Measurements from ENCODE around the gene HOXA10.

Gene HOXA10

GRCh38 chr7:27166531-27167505 lies 7.3 kb downstream of the HOXA10 start:
- no peak for DNase-seq (ENCODE audit: low read depth in 2 of 2)

DNA sequence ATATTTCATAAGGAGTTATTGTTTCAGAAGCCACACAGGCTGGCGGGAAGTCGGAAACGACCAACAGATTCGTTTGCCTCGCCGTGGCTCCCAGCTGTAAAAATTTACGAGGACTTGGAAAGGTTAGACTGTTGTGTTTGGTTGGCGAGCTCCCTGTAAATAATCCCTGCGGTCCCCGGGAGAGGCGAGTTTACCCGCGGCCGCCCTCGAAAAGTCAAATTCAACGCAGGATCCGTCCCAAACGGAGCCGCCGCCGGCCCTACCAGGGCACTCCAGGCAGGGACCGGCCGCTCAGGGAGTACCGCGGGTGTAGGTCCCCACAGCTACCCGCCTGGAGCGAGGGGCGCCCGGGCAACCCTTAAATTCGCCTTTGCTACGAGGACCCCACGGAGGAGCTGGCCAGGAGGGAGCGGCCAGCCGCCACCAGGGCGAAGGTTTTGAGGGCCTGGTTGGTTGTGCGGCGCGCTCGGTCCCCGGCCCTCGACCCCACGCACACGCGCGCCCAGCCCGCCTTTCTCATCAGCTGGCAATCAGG lies 8.1 kb downstream of the HOXA10 start:
- no peak for DNase-seq (ENCODE audit: low read depth in 2 of 2)

DNA sequence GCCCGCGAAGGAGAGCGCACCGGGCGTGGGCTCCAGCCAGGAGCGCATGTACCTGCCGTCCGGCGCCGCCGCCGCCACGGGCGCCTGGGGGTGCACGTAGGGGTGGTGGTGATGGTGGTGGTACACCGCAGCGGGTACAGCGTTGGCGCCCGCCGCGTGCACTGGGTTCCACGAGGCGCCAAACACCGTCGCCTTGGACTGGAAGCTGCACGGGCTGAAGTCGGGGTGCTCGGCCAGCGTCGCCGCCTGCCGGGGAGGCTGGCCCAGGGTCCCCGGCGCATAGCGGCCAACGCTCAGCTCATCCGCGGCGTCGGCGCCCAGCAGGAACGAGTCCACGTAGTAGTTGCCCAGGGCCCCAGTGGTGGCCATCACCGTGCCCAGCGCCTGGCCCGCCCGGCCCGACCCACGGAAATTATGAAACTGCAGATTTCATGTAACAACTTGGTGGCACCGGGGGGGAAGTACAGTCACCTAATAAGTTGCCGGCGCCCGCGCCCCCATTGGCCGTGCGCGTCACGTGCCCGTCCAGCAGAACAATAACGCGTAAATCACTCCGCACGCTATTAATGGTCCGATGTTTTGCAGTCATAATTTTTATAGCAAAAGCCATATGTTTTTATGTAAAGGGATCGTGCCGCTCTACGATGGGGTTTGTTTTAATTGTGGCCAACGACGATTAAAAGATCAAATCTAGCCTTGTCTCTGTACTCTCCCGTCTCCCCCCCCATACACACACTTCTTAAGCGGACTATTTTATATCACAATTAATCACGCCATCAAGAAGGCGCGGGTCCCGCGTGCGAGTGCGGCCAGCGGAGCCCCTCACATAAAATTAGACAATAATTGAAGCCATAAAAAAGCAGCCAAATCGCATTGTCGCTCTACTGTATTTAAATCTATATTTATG lies 8.8 kb downstream of the HOXA10 start, which contains the start of gene HOXA9:
Gene HOXA9 (minus strand): TSS at position 449 of the 907 bp plus-strand sequence. CDS start 80 bp downstream, at position 369.
- DNase-seq (ENCODE audit: low read depth in 2 of 2) = no peak

- no peak for DNase-seq (ENCODE audit: low read depth in 2 of 2)
These were observed 9.6 kb downstream of the HOXA10 start for GRCh38 chr7:27164367-27165088.

DNA sequence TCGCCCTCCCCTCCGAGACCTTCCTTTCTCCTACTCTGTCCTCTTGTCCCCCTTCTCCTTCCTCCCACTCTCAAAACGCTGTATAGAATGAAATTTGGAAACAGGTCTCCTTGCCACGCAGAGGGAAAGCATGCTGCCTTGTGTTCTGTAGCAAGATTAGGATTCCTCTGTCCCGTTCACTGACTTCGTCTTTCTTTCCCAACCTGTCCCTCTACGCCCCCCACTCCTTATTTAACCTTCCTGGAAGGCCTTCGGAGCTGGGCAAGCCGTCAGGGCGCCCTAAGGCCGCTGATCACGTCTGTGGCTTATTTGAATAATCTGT lies 10.1 kb downstream of the HOXA10 start:
- no peak for DNase-seq (ENCODE audit: low read depth in 2 of 2)

DNA sequence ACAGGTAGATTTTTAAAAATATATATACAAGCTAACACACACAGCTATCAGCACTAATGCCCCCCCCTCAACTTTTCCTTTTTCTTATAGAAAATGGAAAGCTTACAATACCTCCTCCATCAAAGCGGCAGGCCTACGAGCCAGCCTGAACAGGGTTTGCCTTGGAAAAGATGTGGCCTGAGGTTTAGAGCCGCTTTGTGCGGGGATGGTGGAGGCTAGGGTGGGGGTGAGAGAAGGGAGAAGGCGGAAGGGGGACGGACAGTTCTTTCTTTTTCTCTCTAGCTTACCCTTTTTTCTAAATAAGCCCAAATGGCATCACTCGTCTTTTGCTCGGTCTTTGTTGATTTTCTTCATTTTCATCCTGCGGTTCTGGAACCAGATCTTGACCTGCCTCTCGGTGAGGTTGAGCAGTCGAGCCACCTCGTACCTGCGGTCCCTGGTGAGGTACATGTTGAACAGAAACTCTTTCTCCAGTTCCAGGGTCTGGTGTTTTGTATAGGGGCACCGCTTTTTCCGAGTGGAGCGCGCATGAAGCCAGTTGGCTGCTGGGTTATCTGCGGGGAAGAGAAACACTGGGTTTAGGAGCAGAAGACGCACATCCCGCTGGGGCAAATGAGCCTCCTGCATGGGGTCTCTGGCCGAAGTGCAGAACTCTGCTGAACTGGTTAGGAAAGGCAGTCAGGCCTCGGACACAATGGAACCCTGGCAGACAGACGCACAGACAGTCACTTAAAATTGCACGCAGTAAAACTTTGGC lies 10.7 kb downstream of the HOXA10 start:
- no peak for DNase-seq (ENCODE audit: low read depth in 2 of 2)

GRCh38 chr7:27162561-27163287 lies 11.4 kb downstream of the HOXA10 start:
- no peak for DNase-seq (ENCODE audit: low read depth in 2 of 2)

GRCh38 chr7:27161721-27162560 lies 12.2 kb downstream of the HOXA10 start:
- no peak for DNase-seq (ENCODE audit: low read depth in 2 of 2)

DNA sequence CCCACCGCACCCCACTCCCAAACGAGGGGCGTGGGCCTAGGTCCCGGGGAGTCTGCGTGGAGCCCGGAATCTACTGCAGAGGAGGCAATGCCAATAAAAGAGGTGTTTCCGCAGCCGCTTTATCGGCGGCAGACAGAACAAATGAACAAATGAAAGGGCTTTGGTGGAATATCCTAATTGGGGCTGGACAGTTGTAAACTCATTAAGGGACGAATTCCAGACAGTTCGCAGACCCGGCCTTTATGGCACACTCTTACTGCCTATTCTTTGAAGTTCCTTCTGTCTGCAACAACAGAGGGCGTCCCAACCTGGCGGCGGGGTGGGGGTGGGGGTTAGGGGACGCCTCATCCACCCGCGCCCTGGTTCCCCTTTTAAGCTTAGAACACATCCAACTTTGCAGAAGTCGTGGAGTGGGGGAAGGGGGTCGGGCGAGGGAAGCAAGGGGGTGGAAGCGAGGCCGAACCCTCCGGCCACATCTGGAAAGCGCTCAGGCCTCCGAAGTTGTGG lies 12.9 kb downstream of the HOXA10 start:
- DNase-seq (ENCODE audit: low read depth in 2 of 2) = no peak

DNA sequence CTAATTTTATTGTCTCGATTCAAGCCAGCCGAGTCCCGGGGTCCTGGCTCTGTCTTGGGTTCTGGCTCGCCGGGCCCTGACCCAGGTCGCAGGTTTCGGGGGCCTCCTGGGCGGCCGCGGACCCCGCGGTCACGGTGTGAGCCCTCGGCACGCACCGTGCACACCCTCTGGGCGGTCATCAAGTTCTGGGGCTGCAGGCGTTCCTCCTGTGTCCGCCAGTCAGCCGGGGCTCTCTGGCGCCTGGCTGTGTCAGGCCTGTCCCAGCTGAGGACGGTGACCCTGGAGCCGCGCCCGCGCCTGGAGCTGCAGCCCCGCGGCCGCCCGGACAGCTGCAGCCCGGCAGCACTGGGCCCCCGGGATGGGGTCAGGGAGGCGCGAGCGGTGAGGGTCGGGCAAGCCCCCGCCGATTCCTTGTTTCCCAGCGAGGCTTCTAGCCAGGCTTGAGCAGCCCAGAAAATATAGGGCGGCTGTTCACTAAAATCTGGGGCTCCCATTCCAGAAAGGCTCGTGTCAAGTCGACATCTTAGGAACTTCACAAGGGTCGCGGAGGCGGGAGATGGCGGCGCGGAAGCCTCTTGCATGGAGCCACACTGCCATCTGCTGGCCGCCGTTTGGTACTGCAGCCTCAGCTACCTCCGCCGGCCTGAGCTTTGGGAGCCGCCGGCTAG lies 13.4 kb downstream of the HOXA10 start:
- DNase-seq (ENCODE audit: low read depth in 2 of 2) = peak; percentile 77 to 78

- DNase-seq (ENCODE audit: low read depth in 2 of 2) = no peak
These were observed 14.0 kb downstream of the HOXA10 start for GRCh38 chr7:27160145-27160545.

DNA sequence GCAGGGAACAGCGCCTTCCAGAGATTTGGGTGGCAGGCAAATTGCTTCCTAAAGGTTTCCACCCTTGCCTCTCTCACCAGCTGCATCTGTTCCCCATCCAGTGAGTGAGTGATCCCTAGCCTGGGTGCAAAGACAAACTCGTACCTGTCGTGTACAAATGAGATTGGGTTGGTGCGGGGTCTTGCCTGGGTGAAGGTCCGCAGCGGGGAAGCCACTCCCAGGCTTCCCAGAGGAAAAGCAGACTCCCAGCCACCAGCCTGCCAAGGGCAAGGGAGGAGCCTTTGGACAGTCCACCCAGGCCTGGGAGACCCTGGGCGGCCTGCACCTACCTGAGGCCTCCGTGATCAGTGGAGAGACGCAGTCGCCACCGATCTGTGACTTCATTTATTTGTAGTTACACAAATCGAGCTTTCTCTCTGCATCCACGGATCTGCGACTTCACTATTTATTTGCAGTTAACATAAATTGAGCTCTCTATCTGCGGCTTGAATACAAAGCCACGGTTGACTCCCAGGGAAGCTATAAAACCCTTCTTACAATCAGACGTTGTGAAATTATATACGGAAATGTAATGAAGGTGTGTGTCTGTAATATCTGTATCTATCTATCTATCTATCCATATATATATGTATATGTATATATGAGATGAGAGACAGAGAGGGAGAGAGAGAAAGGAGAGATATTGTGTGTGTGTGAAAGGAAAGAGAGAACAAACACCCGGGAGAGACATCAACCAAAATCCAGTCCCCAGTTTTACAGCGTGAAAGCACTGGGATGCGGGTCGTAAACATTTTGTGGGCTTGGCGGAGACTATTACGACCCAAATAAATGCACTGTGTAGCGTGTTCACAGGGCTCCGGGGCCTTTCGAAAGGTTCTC lies 14.6 kb downstream of the HOXA10 start:
- DNase-seq (ENCODE audit: low read depth in 2 of 2) = no peak

GRCh38 chr7:27158436-27159265 lies 15.5 kb downstream of the HOXA10 start:
- DNase-seq (ENCODE audit: low read depth in 2 of 2) = no peak

- no peak for DNase-seq (ENCODE audit: low read depth in 2 of 2)
These were observed 16.3 kb downstream of the HOXA10 start for GRCh38 chr7:27157702-27158431.

DNA sequence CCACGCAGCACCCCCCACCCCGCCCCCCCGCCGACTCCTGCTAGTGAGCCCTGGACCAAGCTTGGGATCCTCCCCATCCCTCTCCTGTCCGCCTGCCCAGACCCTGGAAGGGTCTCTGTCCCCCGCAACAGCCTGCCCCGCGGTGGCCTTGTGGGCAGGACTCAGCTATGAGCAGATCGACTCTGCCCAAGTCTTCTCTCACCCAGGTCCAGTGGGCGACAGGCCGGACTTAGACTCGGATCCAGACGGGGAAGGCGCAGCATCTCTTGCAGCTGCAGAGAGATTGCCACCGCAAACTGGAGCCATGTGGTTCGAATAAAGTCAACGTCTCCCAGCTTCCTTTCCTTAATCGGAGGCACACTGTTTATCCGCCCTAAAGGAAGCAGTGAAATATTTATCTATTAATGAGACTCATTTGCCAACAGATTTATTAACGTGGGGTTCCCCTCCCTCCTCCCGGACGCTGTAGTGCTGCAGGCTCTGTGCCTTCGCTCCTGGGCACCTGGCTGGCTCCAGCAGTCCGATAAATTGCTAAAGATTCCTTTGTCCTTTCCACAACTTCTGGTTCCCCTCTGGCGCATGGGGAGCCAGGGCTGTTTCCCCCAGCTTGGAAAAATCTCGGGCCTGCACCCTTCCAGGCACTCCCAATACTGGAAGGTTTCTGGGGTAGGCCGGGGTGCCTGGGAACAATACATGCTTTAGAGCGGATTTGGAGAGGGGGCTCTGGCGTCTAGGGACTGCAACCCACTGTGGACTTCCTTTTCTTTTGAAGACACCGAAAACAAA lies 17.0 kb downstream of the HOXA10 start:
- DNase-seq (ENCODE audit: low read depth in 2 of 2) = no peak

Data from stimulated activated CD8-positive, alpha-beta memory T cell treated with anti-CD3 and anti-CD28 coated beads, Interleukin-2, amount 100 ng/mL, for 1 hour (primary cell).